ENCODE data around the gene MCCC2. TPM values are rescaled to one million over a fixed set of nuclear protein-coding genes. Genes with fewer than 3 reads are reported as not detected.
"Not testable (repeated sequence)": the region's sequence is repeated elsewhere in the genome, so short reads cannot be mapped to it uniquely, and the experiment has no call there.

Gene MCCC2
- 44.9 and 48.1 TPM in 2 replicates for total RNA-seq

DNA sequence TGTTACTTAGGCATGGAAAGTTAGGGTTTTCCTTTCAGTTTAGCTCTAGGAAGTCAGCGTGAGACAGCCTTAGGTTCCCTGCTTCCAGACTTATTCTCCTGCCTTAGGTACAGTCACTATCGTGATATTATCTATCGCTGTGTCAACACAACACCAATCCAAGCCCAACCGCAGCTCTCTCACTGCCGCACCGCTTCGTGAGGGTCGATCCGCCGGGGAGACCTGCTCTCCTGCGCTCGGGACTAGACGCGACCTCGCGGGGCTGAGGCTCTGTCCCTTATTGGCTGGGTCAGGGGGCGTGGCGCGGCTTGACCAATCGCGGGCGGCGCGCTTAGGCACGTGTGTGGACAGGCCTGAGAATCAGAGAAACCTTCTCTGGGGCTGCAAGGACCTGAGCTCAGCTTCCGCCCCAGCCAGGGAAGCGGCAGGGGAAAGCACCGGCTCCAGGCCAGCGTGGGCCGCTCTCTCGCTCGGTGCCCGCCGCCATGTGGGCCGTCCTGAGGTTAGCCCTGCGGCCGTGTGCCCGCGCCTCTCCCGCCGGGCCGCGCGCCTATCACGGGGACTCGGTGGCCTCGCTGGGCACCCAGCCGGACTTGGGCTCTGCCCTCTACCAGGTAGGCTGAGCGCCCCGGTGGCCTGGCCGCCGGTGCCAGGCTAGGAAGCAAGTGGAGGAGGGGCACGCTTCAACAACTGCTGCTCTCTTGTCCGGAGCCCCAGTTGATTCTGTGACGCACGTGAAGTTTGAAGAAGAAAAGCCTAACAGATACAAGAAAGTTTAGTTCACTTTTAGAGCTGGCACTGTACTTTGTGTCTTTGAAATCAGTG lies at the start of gene MCCC2:
Gene MCCC2 (plus strand): TSS at position 400 of the 825 bp plus-strand sequence. CDS start 86 bp downstream, at position 486.
- intact Hi-C loops (cut with micrococcal nuclease): loop anchor here (1.0 to 2.0 kb wide), 6 partner anchors 14 to 733 kb away; partner anchors contain the start of genes BDP1, MRPS27 and PTCD2

DNA sequence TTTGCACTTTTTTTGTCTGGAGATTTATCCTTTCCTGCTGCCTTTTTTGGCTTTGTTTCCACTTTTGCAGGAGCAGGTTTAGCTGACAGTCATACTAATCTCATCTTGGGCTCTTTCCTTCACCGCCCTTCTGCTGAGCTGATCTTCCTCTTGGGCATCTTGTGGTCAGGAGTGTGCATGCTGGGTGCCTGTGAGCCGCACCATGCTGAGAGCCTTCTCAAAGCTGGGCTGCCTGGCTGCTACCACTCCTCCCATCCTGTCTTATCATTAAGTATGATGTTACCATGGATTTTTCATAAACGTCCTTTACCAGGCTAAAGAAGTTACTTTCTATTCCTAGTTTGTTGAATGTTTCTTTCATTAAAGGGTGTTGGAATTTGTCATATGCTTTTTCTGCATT lies 49.5 kb upstream of the MCCC2 start:
- intact Hi-C loops (cut with micrococcal nuclease): loop anchor here (5.0 kb wide), 1 partner anchor 60 kb away; no protein-coding TSS in a partner anchor

GRCh38 chr5:71550885-71551284 lies 36.3 kb upstream of the MCCC2 start:
- intact Hi-C loops (cut with micrococcal nuclease): not testable (repeated sequence)

GRCh38 chr5:71551582-71551981 lies 35.6 kb upstream of the MCCC2 start:
- intact Hi-C loops (cut with micrococcal nuclease): not testable (repeated sequence)

GRCh38 chr5:71552026-71552749 lies 35.0 kb upstream of the MCCC2 start:
- intact Hi-C loops (cut with micrococcal nuclease): not testable (repeated sequence)

DNA sequence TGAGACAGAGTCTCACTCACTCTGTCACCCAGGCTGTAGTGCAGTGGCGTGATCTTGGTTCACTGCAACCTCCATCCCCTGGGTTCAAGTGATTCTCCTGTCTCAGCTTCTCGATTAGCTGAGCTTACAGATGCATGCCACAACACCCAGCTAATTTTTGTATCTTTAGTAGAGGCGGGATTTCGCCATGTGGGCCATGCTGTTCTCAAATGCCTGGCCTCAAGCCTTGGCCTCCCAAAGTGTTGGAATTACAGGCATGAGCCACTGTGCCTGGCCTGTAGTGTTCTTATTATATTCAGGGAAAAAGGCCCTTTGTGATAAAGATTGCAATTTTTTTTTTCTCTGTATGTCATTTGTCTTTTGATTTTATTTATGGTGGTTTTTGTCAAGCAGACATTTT lies 24.0 kb upstream of the MCCC2 start:
- intact Hi-C loops (cut with micrococcal nuclease): no loop called here

DNA sequence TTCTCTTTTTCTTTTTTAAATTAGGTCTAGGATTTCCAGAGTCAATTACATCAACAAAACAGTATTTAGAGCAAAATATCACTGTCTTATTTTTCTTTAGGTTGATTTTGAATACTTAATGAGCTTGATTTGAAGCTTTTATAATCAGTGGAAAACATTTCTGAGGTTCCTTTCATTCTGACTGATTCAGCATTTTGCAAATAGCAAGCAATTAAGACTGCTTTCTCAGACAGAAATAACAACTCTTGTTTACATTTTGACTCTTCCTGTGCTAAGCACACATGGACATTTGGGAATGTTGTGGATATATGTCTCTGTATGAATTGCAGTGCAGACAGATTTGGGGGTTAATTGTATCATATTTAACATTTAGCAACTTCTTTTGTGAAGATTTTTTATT lies 22.2 kb upstream of the MCCC2 start:
- intact Hi-C loops (cut with micrococcal nuclease): loop anchor here (1.0 to 2.0 kb wide), 2 partner anchors 21 to 36 kb away; no protein-coding TSS in a partner anchor

DNA sequence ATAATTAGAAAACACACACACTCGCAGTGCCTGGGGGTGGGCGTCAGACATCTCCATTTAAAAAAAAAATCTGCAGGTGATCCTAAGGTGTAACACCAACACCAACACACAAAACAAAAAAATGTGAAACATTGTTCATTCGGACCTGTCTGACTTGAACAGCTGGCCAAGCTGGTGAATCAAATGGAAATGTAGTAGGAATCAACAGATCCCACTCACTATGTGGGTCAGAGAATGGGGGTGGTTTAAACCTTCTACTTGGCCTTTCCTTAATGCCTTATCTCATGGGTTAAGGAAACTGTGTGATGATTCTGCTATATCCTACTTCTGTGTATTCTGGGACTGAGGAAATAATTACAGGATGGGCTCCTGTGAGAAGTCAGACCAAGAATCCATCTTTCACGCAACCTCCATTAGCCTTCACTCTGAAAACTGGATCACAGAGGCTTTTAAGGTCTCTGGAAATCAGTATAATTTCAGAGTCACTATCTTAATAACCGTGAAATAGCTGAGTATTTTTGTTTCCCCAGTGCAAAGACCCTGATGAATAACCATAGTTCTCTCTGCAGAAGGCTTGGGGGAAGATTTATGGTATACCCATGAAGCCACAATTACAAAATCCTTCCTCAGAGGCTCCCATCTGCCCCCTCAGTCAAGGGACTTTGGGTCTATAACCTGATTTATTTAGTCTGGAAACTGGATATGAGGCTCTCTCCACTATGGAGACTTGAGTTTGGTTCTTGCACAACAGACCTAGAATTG lies 17.2 kb upstream of the MCCC2 start:
- intact Hi-C loops (cut with micrococcal nuclease): no loop called here

DNA sequence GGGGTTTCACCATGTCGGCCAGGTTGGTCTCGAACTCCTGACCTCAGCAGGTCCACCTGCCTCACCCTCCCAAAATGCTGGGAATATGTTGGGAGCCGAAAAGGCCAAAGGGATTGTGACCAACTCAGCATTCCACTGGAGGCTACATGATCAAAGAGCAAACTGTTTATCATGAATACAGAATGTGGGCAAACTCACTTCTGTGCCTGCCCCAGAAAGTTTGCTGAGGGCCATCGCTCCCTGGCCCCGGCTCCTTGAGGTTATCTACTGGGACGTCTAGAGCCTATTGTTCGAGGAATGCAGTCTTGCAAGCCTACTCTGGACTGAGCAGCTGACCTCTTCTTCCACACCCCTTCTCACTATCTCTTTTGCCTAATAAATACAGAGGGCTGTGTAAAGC lies 15.3 kb upstream of the MCCC2 start:
- intact Hi-C loops (cut with micrococcal nuclease): not testable (repeated sequence)

DNA sequence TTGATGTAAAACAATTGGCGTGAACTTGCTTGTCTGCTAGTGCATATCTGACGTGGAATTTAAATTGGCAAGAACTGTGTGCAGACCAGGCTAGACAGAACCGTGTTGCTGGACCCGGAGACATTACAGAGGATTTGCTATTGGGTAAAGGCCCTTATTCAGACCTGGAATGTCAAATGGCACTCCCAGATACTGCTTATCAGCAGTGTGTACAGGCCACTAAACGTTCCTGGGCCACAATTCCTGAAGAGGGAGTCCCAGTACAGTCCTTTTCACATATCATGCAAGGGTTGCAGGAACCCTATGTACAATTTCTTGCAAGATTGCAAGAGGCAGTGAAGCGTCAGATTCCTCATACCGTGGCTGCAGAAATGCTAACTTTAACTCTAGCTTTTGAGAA lies 13.5 kb upstream of the MCCC2 start:
- intact Hi-C loops (cut with micrococcal nuclease): no loop called here

GRCh38 chr5:71575588-71575987 lies 11.6 kb upstream of the MCCC2 start:
- intact Hi-C loops (cut with micrococcal nuclease): not testable (repeated sequence)

DNA sequence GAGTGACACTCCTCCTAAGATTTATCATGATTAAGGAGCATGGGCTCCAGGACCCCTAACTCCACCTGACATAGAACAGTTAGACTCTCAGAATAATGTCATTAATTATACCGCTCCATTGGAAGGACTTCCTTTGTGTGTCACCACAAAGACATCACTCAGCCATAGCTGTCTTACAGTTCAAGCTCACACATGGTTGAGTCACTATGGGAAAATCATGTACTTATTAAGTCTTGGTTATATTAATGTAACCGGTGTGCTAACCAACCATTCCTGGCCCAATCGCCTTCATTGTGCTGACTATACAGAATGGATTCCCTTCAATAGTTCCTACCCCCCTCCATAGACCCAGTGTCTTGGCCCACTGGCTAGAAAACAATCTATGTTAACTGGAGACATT lies 10.9 kb upstream of the MCCC2 start:
- intact Hi-C loops (cut with micrococcal nuclease): no loop called here

- intact Hi-C loops (cut with micrococcal nuclease): not testable (repeated sequence)
Observed at GRCh38 chr5:71577839-71578238, 9.3 kb upstream of the MCCC2 start.

- intact Hi-C loops (cut with micrococcal nuclease): no loop called here
Observed at GRCh38 chr5:71582945-71583584, 4.1 kb upstream of the MCCC2 start.

DNA sequence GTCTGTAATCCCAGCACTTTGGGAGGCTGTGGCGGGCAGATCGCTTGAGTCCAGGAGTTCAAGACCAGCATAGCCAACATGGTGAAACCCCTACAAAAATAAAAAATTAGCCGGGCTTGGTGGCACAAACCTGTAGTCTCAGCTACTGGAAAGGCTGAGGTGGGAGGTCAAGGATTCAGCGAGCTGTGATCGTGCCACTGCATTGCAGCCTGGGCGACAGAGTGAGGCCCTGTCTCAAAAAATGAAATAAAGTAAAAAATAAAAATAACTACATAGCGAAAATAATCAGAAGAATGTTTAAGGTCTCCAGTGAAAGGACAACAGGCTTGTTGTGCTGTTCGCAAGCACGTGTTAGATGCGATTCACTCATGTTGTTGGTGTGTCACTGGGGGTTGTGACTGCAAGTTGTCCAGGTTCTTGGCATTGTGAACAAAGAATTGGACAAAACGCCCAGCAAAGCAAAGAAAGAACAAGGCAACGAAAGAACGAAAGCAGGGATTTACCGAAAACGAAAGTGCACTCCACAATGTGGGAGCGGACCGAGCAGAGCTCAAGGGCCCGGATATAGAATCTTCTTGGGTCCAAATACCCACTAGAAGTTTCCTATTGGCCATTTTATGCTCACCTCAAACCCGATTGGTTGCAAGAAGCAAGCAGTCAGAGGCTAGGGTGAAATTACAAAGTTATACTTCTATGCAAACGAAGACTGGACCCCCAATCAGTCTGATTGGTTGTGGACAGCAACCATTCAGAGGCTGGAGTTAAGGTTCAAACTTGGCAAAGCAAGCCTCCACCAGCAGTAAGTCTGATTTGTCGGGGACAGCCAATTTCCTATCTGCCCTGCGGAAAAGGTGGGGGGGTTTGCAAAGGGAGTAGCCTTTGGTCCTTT lies 844 bp upstream of the MCCC2 start:
- intact Hi-C loops (cut with micrococcal nuclease): loop anchor here (1.0 to 2.0 kb wide), 2 partner anchors 22 to 53 kb away; no protein-coding TSS in a partner anchor

DNA sequence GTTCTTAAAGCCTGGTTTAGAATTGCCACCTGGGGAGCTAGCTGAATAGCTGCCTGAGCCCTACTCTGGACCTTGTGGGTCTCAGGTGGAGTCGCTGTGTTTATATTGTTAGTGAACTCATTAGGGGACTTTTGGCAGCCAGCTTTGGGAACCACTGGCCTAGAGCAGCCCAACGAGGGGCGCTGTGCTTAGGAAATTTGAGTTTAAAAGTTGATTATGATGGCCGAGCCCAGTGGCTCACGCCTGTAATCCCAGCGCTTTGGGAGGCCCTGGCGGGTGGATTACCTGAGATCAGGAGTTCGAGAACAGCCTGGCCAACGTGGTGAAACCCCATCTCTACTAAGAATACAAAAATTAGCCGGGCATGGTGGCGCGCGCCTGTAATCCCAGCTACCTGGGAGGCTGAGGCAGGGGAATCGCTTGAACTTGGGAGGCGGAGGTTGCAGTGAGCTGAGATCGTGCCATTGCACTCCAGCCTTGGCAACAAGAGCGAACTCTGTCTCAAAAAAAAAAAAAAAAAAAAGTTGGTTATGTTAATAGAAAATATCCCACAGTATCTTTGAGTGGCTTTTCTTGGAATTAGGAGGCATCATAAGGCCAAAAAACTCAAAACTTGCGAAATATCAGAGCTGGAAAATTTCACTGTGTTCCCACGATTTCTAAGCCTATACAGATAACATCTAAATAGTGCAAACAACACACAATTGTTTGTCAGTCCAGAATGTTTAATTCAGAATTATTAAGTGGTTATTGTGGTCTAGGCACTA lies 809 bp downstream of the MCCC2 start:
- intact Hi-C loops (cut with micrococcal nuclease): loop anchor here (1.0 to 2.0 kb wide), 5 partner anchors 13 to 732 kb away; partner anchors contain the start of genes BDP1, MRPS27 and PTCD2

- intact Hi-C loops (cut with micrococcal nuclease): no loop called here
Observed at GRCh38 chr5:71588533-71588885, 1.4 kb downstream of the MCCC2 start.

GRCh38 chr5:71589903-71590302 lies 2.8 kb downstream of the MCCC2 start:
- intact Hi-C loops (cut with micrococcal nuclease): no loop called here

DNA sequence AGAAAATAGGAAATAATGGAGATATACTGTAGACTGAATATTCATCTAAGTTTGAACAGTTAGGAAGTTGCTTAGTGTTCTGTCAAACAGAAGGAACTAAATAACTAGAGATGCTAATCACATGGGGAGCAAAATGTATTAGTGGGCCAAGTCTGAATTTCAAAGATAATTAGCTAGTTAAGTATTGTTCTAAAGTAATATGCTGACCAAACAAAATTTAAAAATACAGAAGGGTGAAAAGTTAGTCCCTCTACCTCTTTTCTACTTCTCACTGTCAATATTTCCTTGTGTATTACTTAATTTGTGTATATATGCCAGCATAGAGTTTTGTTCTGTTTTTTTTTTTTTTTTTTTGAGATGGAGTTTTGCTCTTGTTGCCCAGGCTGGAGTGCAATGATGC lies 4.0 kb downstream of the MCCC2 start:
- intact Hi-C loops (cut with micrococcal nuclease): no loop called here
